IMR-90 (cell line): Measurements from ENCODE around the gene PXT1. TPM values are rescaled to one million over a fixed set of nuclear protein-coding genes. Genes with fewer than 3 reads are reported as not detected.

ENCODE experiments used
- ATAC-seq: fragments of 200-7000 bp; cut with Tn5 transposase; 2 replicates; pipeline ENCODE4 v1.9.1; 2020; ENCODE audit warnings: low read depth, mild to moderate bottlenecking, moderate library complexity
- BruUV-seq: library from RNA; stranded (reverse); fragments of 400-500 nt; replicated peaks from 2 replicates; lab custom pipeline; 2021; lab: Mats Ljungman, UMichigan
- CTCF ChIA-PET: fragments of 300-600 bp; formaldehyde crosslinking; extraction: SDS; loops from one replicate; lab custom pipeline; 2021; ENCODE audit warnings: antibody characterized with exemption; lab: Yijun Ruan, JAX
- POLR2A ChIA-PET: fragments of 300-600 bp; sonication (Branson Sonifier 250); formaldehyde crosslinking; loops from one replicate; lab custom pipeline; 2022; ENCODE audit warnings: antibody characterized with exemption; ENCODE audit not compliant: unreplicated experiment; lab: Charles Lee
- DNase-seq: peaks from one replicate; pipeline ENCODE4 v3.0.0; 2013
- H2AFZ ChIP-seq: replicated peaks from 2 replicates; pipeline ENCODE3; 2013; ENCODE audit warnings: low read length, mild to moderate bottlenecking; ENCODE audit not compliant: poor library complexity
- H2AK5ac ChIP-seq: 2 replicates; pipeline ENCODE4 v1.6.1; 2013; ENCODE audit warnings: low read depth, low read length, inconsistent platforms
- H2AK9ac ChIP-seq: replicated peaks from 2 replicates; pipeline ENCODE3; 2013; ENCODE audit warnings: mild to moderate bottlenecking, low read depth, low read length, moderate library complexity; ENCODE audit not compliant: poor library complexity
- H2BK120ac ChIP-seq: 2 replicates; pipeline ENCODE4 v1.6.1; 2013; ENCODE audit warnings: low read depth, low read length, inconsistent platforms
- H2BK15ac ChIP-seq: 3 replicates; pipeline ENCODE4 v1.6.1; 2013; ENCODE audit warnings: low read depth, low read length, inconsistent platforms
- H2BK20ac ChIP-seq: 2 replicates; pipeline ENCODE4 v1.6.1; 2013; ENCODE audit warnings: low read depth, mild to moderate bottlenecking, inconsistent platforms, low read length, moderate library complexity
- H2BK5ac ChIP-seq: 2 replicates; pipeline ENCODE4 v1.6.1; 2013; ENCODE audit warnings: mild to moderate bottlenecking, low read depth, low read length, inconsistent platforms; ENCODE audit not compliant: poor library complexity, severe bottlenecking
- H3K14ac ChIP-seq: replicated peaks from 2 replicates; pipeline ENCODE4 v1.6.1; 2013; ENCODE audit warnings: low read depth, low read length, inconsistent platforms
- H3K18ac ChIP-seq: 2 replicates; pipeline ENCODE4 v1.6.1; 2013; ENCODE audit warnings: low read depth, low read length, control low read depth
- H3K23ac ChIP-seq: 2 replicates; pipeline ENCODE4 v1.6.1; 2013; ENCODE audit warnings: low read depth, low read length, inconsistent platforms
- H3K27ac ChIP-seq: 2 replicates; pipeline ENCODE4 v1.5.1; 2013; ENCODE audit warnings: mild to moderate bottlenecking, control low read depth, low read length; ENCODE audit not compliant: insufficient read depth
- H3K27me3 ChIP-seq: 2 replicates; pipeline ENCODE4 v1.6.1; 2013; ENCODE audit warnings: low read length; ENCODE audit not compliant: control insufficient read depth, insufficient read depth
- H3K36me3 ChIP-seq: 2 replicates; pipeline ENCODE4 v1.6.1; 2013; ENCODE audit warnings: low read length, mixed read lengths; ENCODE audit not compliant: control insufficient read depth, insufficient read depth
- H3K4ac ChIP-seq: 2 replicates; pipeline ENCODE4 v1.6.1; 2013; ENCODE audit warnings: low read depth, low read length, inconsistent platforms
- H3K4me1 ChIP-seq: 2 replicates; pipeline ENCODE4 v1.6.1; 2013; ENCODE audit warnings: low read length, mixed read lengths; ENCODE audit not compliant: control insufficient read depth, insufficient read depth
- H3K4me2 ChIP-seq: 2 replicates; pipeline ENCODE4 v1.6.1; 2013; ENCODE audit warnings: low read depth, mild to moderate bottlenecking, control low read depth, low read length, moderate library complexity
- H3K4me3 ChIP-seq: 2 replicates; pipeline ENCODE4 v1.5.1; 2013; ENCODE audit warnings: low read depth, mild to moderate bottlenecking, control low read depth, low read length, moderate library complexity; ENCODE audit not compliant: insufficient read depth
- H3K56ac ChIP-seq: 2 replicates; pipeline ENCODE4 v1.6.1; 2013; ENCODE audit warnings: low read length, inconsistent platforms; ENCODE audit not compliant: insufficient read depth; ENCODE audit errors: extremely low read depth
- H3K79me1 ChIP-seq, 2 experiments: 2 replicates each; pipeline ENCODE4 v1.6.1; 2013; ENCODE audit warnings: low read length in 2 of 2, inconsistent platforms in 1 of 2, low read depth in 1 of 2
- H3K9ac ChIP-seq: 2 replicates; pipeline ENCODE4 v1.6.1; 2013; ENCODE audit warnings: low read depth, low read length, control low read depth
- H3K9me1 ChIP-seq: 2 replicates; pipeline ENCODE4 v1.6.1; 2013; ENCODE audit warnings: low read length, inconsistent platforms; ENCODE audit not compliant: insufficient read depth
- H3K9me3 ChIP-seq: 2 replicates; pipeline ENCODE4 v1.6.1; 2013; ENCODE audit warnings: low read length; ENCODE audit not compliant: control insufficient read depth, insufficient read depth
- H4K20me1 ChIP-seq: 2 replicates; pipeline ENCODE4 v1.6.1; 2013; ENCODE audit warnings: low read length, inconsistent platforms; ENCODE audit not compliant: insufficient read depth
- H4K5ac ChIP-seq: 2 replicates; pipeline ENCODE4 v1.6.1; 2013; ENCODE audit warnings: mild to moderate bottlenecking, low read depth, low read length, control low read depth
- H4K8ac ChIP-seq, 2 experiments: 2 replicates each; pipeline ENCODE4 v1.6.1; 2013; ENCODE audit warnings: low read depth in 2 of 2, low read length in 2 of 2, control low read depth in 1 of 2, inconsistent platforms in 1 of 2
- H4K91ac ChIP-seq: 2 replicates; pipeline ENCODE4 v1.6.1; 2013; ENCODE audit warnings: low read depth, low read length, inconsistent platforms; ENCODE audit not compliant: insufficient read depth
- BHLHE40 ChIP-seq: fragments of 150-350 bp; IDR thresholded peaks from 2 replicates; pipeline ENCODE4 v1.6.1; 2016; ENCODE audit warnings: mild to moderate bottlenecking, low read depth, low read length
- CEBPB ChIP-seq: IDR thresholded peaks from 2 replicates; pipeline ENCODE4 v1.6.1; 2012; ENCODE audit warnings: low read depth, low read length, improper control_type of control experiment
- CHD1 ChIP-seq: IDR thresholded peaks from 2 replicates; pipeline ENCODE4 v1.6.1; 2012; ENCODE audit warnings: low read depth, low read length, improper control_type of control experiment
- CTCF ChIP-seq: conservative IDR thresholded peaks from 2 replicates; pipeline ENCODE4 v1.5.1; 2012; ENCODE audit warnings: mild to moderate bottlenecking, low read depth, low read length, improper control_type of control experiment
- FOS ChIP-seq: fragments of 150-350 bp; IDR thresholded peaks from 2 replicates; pipeline ENCODE4 v1.6.1; 2016; ENCODE audit warnings: low read depth, low read length
- MAFK ChIP-seq: IDR thresholded peaks from 2 replicates; pipeline ENCODE4 v1.6.1; 2012; ENCODE audit warnings: low read depth, low read length, improper control_type of control experiment
- MAZ ChIP-seq: IDR thresholded peaks from 2 replicates; pipeline ENCODE4 v1.6.1; 2012; ENCODE audit warnings: low read depth, mild to moderate bottlenecking, low read length, improper control_type of control experiment, moderate library complexity, borderline replicate concordance
- MXI1 ChIP-seq: IDR thresholded peaks from 2 replicates; pipeline ENCODE4 v1.6.1; 2012; ENCODE audit warnings: low read depth, mild to moderate bottlenecking, low read length, moderate library complexity, borderline replicate concordance
- NFE2L2 ChIP-seq: fragments of 150-350 bp; IDR thresholded peaks from 2 replicates; pipeline ENCODE4 v1.6.1; 2016; ENCODE audit warnings: low read depth, mild to moderate bottlenecking, low read length
- RAD21 ChIP-seq: IDR thresholded peaks from 2 replicates; pipeline ENCODE4 v1.6.1; 2012; ENCODE audit warnings: low read length, improper control_type of control experiment
- RCOR1 ChIP-seq: IDR thresholded peaks from 2 replicates; pipeline ENCODE4 v1.6.1; 2012; ENCODE audit warnings: mild to moderate bottlenecking, low read length, improper control_type of control experiment; ENCODE audit not compliant: insufficient replicate concordance
- USF2 ChIP-seq: fragments of 150-350 bp; IDR thresholded peaks from 2 replicates; pipeline ENCODE4 v1.6.1; 2017; ENCODE audit warnings: mild to moderate bottlenecking, antibody characterized with exemption, low read length, low read depth
- WGBS, 2 experiments: methylation state at CpG; one replicate each; pipeline versions ENCODE4 v1.1.5 to v1.1.7; 2013; ENCODE audit warnings: missing lambda C conversion rate in 2 of 2; ENCODE audit not compliant: insufficient read length in 1 of 2; ENCODE audit errors: extremely low coverage in 2 of 2; 5-methylcytosine and 5-hydroxymethylcytosine counted together
- dilution Hi-C: fragments of 300-500 bp; cut with HindIII; formaldehyde crosslinking; loops from one replicate; pipeline ENCODE4 v1.14.3; 2018; ENCODE audit warnings: low sequenced_read_pairs; ENCODE audit not compliant: unreplicated experiment
- in situ Hi-C: fragments of 300-500 bp; cut with MboI; formaldehyde crosslinking; loops from 3 replicates; pipeline ENCODE4 v1.14.3; 2019; ENCODE audit warnings: low sequenced_read_pairs, inconsistent platforms, mixed read lengths
- intact Hi-C: fragments of 100-400 bp; cut with micrococcal nuclease; formaldehyde crosslinking; loops from 2 replicates; pipeline ENCODE4 v1.10.0; 2022
- polyA plus RNA-seq, 3 experiments: library from polyadenylated mRNA; depleted of rRNA; stranded (reverse); fragments of >200 nt; gene quantifications; 2 replicates each; pipeline ENCODE4 v1.2.3, GENCODE V29; 2012; ENCODE audit warnings: low replicate concordance in 1 of 3
- total RNA-seq: library from RNA; depleted of rRNA; stranded (reverse); fragments of >200 nt; gene quantifications from 2 replicates; pipeline ENCODE4 v1.2.3, GENCODE V29; 2012

Gene PXT1
- total and polyA plus RNA-seq, 2 of the 4 experiments (the other 2 are of a cell fraction): not detected

GRCh38 chr6:36442671-36443470 is at the start of gene PXT1, which contains the start of gene KCTD20 (continued):
- TF ChIP-seq NFE2L2 (peak; percentile 45; the same call in 1 of the 2 replicates), BHLHE40 (peak; percentile 32; the same call in 1 of the 2 replicates), MXI1 (0 out of 2 replicates have a peak, but pooled peaks have one; percentile 40), MAFK (no peak), CEBPB (no peak), CHD1 (0 out of 2 replicates have a peak, but pooled peaks have one; percentile 40)

- no peak overlapping the region for H2BK5ac ChIP-seq
- H3K4me1 ChIP-seq: peaks cover 8% of the 10 kb centered on the region
- in situ Hi-C loops (no loop called here), dilution Hi-C loops (no loop called here), intact Hi-C loops (no loop called here)
- no peak overlapping the region for H2BK120ac ChIP-seq
- peaks cover 26% of the 10 kb centered on the region for H3K36me3 ChIP-seq
- ChIA-PET CTCF (interaction anchor here (1.3 kb wide), 1 partner anchor 12 kb away, joined by 5 read pairs; no protein-coding TSS in a partner anchor), POLR2A (no interaction called here)
- no peak overlapping the region for H2AK5ac ChIP-seq
- H3K27me3 ChIP-seq: no peaks in the 10 kb centered on the region
- H2BK20ac ChIP-seq: no peak overlapping the region; the same call in 1 of the 2 replicates
- H4K20me1 ChIP-seq: peaks cover 19% of the 10 kb centered on the region; the same call in 1 of the 2 replicates
- no peak overlapping the region for H3K18ac ChIP-seq
- H4K91ac ChIP-seq: no peak overlapping the region
- H4K5ac ChIP-seq: no peak overlapping the region
- H4K8ac ChIP-seq: no peak overlapping the region
- peaks cover 15% of the 10 kb centered on the region for H3K9me1 ChIP-seq
- WGBS, 2 experiments: no CpG with 5 or more reads among the region's 4 CpGs
- no TSS peak for BruUV-seq
- H3K23ac ChIP-seq: no peak overlapping the region
- H3K4me2 ChIP-seq: no peak overlapping the region
- H3K4ac ChIP-seq: no peak overlapping the region
- H3K56ac ChIP-seq: no peak overlapping the region
- no peak overlapping the region for H2AK9ac ChIP-seq
- H3K79me1 ChIP-seq: peaks cover 3 to 66% of the 10 kb centered on the region in 2 experiments; a peak in 2 of 4 replicates
- no peak overlapping the region for H3K14ac ChIP-seq
- DNase-seq (no peak), ATAC-seq (no peak)
- no peak overlapping the region for H3K27ac ChIP-seq
- no peak overlapping the region for H2BK15ac ChIP-seq
- no peak overlapping the region for H2AFZ ChIP-seq
- H3K9me3 ChIP-seq: no peaks in the 10 kb centered on the region
- H3K9ac ChIP-seq: no peak overlapping the region
- H3K4me3 ChIP-seq: no peak overlapping the region
- TF ChIP-seq MAFK (no peak), BHLHE40 (no peak), CHD1 (no peak), RAD21 (no peak), USF2 (no peak), MAZ (no peak), FOS (no peak), CTCF (no peak), RCOR1 (no peak)
Observed at GRCh38 chr6:36492092-36492491, 49.4 kb upstream of the PXT1 start.
